ENCODE results near the gene CPNE9. TPM values are rescaled to one million over a fixed set of nuclear protein-coding genes. Genes with fewer than 3 reads are reported as not detected.
A peak's percentile ranks its signal among the peaks of the same experiment; 100 is the strongest.

CPNE9 gene
- total and polyA plus RNA-seq, 2 of the 13 experiments (the other 11 are each of a cell fraction or from before 2014, with no cell fraction given): 0.20 TPM; not detected in 1

DNA sequence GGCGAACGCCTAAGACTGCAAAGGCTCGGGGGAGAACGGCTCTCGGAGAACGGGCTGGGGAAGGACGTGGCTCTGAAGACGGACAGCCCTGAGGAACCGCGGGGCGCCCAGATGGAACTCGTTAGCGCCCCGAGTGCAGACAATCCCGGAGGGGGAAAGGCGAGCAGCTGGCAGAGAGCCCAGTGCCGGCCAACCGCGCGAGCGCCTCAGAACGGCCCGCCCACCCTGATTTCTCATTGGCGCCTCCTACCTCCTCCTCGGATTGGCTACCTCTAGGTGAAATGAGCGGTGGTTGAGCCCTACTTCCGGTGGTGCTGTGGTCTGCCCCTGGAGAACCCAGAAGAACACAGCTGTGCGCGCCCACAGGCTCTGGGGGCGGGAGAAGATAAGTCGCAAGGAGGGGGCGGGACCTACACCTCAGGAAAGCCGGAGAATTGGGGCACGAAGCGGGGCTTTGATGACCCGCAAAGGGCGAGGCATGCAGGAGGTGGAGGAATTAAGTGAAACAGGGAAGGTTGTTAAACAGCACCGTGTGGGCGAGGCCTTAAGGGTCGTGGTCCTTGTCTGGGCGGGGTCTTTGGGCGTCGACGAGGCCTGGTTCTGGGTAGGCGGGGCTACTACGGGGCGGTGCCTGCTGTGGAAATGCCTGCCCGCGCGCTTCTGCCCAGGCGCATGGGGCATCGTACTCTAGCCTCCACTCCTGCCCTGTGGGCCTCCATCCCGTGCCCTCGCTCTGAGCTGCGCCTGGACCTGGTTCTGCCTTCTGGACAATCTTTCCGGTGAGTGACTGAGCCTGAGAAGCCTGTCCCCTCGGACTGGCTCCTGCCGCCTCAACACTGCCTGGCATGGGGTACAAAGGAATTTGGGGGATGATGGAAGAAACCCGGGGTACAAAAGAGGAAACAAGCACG is 46.3 kb downstream of the CPNE9 start, which contains the start of gene OGG1 (continued):
- TF ChIP-seq ZEB1 (IDR thresholded peaks at IDR 0.05; ENCODE audit: insufficient replicate concordance, low read depth): no peak
- peak; percentile 64; the same call in 1 of the 2 replicates for TF ChIP-seq ZSCAN21 (CRISPR knock-in tag; IDR thresholded peaks at IDR 0.05; ENCODE audit: borderline replicate concordance)
- TF ChIP-seq XBP1 (CRISPR knock-in tag; IDR thresholded peaks at IDR 0.05): no peak
- TF ChIP-seq ZFP1 (CRISPR knock-in tag; IDR thresholded peaks at IDR 0.05): no peak
- no peak for TF ChIP-seq ZNF383 (CRISPR knock-in tag; IDR thresholded peaks at IDR 0.05; ENCODE audit: borderline replicate concordance)
- TF ChIP-seq, protein P1, sequence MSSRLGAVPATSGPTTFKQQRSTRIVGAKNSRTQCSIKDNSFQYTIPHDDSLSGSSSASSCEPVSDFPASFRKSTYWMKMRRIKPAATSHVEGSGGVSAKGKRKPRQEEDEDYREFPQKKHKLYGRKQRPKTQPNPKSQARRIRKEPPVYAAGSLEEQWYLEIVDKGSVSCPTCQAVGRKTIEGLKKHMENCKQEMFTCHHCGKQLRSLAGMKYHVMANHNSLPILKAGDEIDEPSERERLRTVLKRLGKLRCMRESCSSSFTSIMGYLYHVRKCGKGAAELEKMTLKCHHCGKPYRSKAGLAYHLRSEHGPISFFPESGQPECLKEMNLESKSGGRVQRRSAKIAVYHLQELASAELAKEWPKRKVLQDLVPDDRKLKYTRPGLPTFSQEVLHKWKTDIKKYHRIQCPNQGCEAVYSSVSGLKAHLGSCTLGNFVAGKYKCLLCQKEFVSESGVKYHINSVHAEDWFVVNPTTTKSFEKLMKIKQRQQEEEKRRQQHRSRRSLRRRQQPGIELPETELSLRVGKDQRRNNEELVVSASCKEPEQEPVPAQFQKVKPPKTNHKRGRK (CRISPR knock-in tag; IDR thresholded peaks at IDR 0.05): no peak
- TF ChIP-seq ZBTB7A (CRISPR knock-in tag; IDR thresholded peaks at IDR 0.05): 0 out of 2 replicates have a peak, but pooled peaks have one; percentile 35
- no peak for TF ChIP-seq HNRNPK (IDR thresholded peaks at IDR 0.05; ENCODE audit: low read depth, low read length, poor library complexity, severe bottlenecking)
- no peak for TF ChIP-seq NFE2L2 (IDR thresholded peaks at IDR 0.05; ENCODE audit: low read length)
- TF ChIP-seq SPEN (CRISPR knock-in tag; IDR thresholded peaks at IDR 0.05; ENCODE audit: low read depth): no peak; the same call in 1 of the 2 replicates
- TF ChIP-seq ZFP36L1 (CRISPR knock-in tag; IDR thresholded peaks at IDR 0.05): no peak
- 0 out of 2 replicates have a peak, but pooled peaks have one; percentile 13 for TF ChIP-seq ZNF598 (CRISPR knock-in tag; IDR thresholded peaks at IDR 0.05; ENCODE audit: borderline replicate concordance)
- no peak for TF ChIP-seq SMARCC2 (IDR thresholded peaks at IDR 0.05)
- TF ChIP-seq, protein P2, sequence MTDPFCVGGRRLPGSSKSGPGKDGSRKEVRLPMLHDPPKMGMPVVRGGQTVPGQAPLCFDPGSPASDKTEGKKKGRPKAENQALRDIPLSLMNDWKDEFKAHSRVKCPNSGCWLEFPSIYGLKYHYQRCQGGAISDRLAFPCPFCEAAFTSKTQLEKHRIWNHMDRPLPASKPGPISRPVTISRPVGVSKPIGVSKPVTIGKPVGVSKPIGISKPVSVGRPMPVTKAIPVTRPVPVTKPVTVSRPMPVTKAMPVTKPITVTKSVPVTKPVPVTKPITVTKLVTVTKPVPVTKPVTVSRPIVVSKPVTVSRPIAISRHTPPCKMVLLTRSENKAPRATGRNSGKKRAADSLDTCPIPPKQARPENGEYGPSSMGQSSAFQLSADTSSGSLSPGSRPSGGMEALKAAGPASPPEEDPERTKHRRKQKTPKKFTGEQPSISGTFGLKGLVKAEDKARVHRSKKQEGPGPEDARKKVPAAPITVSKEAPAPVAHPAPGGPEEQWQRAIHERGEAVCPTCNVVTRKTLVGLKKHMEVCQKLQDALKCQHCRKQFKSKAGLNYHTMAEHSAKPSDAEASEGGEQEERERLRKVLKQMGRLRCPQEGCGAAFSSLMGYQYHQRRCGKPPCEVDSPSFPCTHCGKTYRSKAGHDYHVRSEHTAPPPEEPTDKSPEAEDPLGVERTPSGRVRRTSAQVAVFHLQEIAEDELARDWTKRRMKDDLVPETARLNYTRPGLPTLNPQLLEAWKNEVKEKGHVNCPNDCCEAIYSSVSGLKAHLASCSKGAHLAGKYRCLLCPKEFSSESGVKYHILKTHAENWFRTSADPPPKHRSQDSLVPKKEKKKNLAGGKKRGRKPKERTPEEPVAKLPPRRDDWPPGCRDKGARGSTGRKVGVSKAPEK (CRISPR knock-in tag; IDR thresholded peaks at IDR 0.05; ENCODE audit: borderline replicate concordance): no peak
- TF ChIP-seq SAFB2 (CRISPR knock-in tag; IDR thresholded peaks at IDR 0.05; ENCODE audit: borderline replicate concordance, low read depth): 0 out of 2 replicates have a peak, but pooled peaks have one; percentile 68
- TF ChIP-seq, protein P3, sequence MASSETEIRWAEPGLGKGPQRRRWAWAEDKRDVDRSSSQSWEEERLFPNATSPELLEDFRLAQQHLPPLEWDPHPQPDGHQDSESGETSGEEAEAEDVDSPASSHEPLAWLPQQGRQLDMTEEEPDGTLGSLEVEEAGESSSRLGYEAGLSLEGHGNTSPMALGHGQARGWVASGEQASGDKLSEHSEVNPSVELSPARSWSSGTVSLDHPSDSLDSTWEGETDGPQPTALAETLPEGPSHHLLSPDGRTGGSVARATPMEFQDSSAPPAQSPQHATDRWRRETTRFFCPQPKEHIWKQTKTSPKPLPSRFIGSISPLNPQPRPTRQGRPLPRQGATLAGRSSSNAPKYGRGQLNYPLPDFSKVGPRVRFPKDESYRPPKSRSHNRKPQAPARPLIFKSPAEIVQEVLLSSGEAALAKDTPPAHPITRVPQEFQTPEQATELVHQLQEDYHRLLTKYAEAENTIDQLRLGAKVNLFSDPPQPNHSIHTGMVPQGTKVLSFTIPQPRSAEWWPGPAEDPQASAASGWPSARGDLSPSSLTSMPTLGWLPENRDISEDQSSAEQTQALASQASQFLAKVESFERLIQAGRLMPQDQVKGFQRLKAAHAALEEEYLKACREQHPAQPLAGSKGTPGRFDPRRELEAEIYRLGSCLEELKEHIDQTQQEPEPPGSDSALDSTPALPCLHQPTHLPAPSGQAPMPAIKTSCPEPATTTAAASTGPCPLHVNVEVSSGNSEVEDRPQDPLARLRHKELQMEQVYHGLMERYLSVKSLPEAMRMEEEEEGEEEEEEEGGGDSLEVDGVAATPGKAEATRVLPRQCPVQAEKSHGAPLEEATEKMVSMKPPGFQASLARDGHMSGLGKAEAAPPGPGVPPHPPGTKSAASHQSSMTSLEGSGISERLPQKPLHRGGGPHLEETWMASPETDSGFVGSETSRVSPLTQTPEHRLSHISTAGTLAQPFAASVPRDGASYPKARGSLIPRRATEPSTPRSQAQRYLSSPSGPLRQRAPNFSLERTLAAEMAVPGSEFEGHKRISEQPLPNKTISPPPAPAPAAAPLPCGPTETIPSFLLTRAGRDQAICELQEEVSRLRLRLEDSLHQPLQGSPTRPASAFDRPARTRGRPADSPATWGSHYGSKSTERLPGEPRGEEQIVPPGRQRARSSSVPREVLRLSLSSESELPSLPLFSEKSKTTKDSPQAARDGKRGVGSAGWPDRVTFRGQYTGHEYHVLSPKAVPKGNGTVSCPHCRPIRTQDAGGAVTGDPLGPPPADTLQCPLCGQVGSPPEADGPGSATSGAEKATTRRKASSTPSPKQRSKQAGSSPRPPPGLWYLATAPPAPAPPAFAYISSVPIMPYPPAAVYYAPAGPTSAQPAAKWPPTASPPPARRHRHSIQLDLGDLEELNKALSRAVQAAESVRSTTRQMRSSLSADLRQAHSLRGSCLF (CRISPR knock-in tag; IDR thresholded peaks at IDR 0.05; ENCODE audit: borderline replicate concordance): no peak
- peak; percentile 15; the same call in 1 of the 2 replicates for TF ChIP-seq GATA4 (IDR thresholded peaks at IDR 0.05; ENCODE audit: borderline replicate concordance, low read depth)

Data from HepG2 (cell line).